Activated CD8-positive, alpha-beta memory T cell treated with anti-CD3 and anti-CD28 coated beads for 36 hours (primary cell): ENCODE data around the gene ARHGEF17. TPM values are rescaled to one million over a fixed set of nuclear protein-coding genes. Genes with fewer than 3 reads are reported as not detected.
"Not testable (repeated sequence)": the region's sequence is repeated elsewhere in the genome, so short reads cannot be mapped to it uniquely, and the experiment has no call there.

Source experiments
- CTCF ChIA-PET: fragments of 350-600 bp; sonication (Branson Sonifier 250); formaldehyde crosslinking; loops from one replicate; lab custom pipeline; 2021; ENCODE audit warnings: antibody characterized with exemption; lab: Charles Lee
- POLR2A ChIA-PET: fragments of 350-600 bp; sonication (Branson Sonifier 250); formaldehyde crosslinking; loops from one replicate; lab custom pipeline; 2021; ENCODE audit warnings: antibody characterized with exemption; lab: Charles Lee
- total RNA-seq, 2 experiments: library from RNA; stranded (reverse); gene quantifications; one replicate each; pipeline ENCODE4 v1.2.3, GENCODE V29; 2021

The ARHGEF17 gene
- total RNA-seq, 2 experiments from 2014 or later = 0.02 TPM; not detected in 1

- POLR2A ChIA-PET = no interaction called here
- CTCF ChIA-PET = no interaction called here
Observed at GRCh38 chr11:73270855-73271477, 37.1 kb upstream of the ARHGEF17 start.

DNA sequence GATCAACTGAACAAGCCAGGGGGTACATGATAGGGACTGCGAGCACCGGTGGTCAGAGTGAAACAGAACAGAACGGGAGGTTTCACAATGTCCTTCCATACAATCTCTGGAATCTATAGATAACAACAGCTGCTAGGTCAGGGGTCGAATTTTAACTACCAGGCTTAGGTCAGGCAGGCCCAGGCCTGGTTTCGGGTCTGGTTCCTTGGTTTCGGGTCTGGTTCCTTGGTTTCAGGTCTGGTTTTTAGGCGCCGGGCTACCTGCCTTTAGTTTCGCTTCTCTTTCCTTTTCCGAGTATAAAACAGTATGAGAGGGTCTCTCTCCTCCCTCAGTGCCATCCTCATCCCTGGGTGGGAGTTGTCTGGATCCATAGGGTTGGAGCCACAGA, 36.6 kb upstream of the ARHGEF17 start:
- POLR2A ChIA-PET, CTCF ChIA-PET: not testable (repeated sequence)

DNA sequence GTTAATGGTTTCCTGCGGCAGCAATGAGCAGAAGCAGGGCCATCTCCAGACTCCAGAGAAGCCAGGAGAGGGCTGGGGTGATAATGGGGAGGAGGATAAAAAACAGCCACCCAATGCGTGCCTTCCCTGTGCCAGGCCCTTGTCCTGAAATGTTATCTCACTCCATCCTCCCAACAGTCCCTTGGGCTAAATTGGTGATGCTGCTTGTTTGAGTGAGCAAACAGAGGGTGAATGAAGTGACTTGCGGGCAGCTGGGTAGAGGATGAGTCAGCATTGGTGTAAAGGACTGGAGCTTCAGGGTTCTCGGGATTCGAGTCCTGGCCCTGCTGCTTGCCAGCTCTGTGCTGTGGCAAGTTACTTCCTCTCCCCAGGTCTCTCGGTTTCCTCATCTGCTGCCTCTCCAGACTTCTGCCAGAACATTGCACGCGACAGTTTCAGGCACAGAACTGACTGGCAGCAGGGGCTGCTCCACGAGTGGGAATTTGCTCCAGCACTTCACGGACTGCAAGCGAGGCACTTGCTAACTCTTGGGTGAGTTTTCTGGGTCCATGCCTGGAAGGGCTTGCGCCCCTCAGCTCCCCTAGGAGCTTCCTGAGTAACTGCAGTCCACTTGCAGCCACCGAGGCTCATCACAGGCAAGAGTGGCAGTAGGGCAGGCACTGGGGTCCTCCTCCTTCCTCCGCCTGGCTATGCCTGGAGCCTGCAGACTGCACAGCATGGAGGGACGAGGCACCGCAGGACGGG, 36.0 kb upstream of the ARHGEF17 start, which contains the start of gene P2RY6:
Gene P2RY6, plus strand, starts transcription at position 403 of the 744 bp plus-strand sequence. CDS start 24,181 bp downstream, outside the sequence.
- CTCF ChIA-PET = interaction anchor here (0.6 to 0.7 kb wide), 2 partner anchors 28 to 108 kb away, joined by 3 read pairs; no protein-coding TSS in a partner anchor
- POLR2A ChIA-PET = no interaction called here

GRCh38 chr11:73272680-73273038, 35.4 kb upstream of the ARHGEF17 start:
- ChIA-PET CTCF (interaction anchor here (0.6 to 0.7 kb wide), 3 partner anchors 28 to 122 kb away, joined by 3 read pairs; no protein-coding TSS in a partner anchor), POLR2A (no interaction called here)

- POLR2A ChIA-PET = no interaction called here
- CTCF ChIA-PET = interaction anchor here (0.7 kb wide), 1 partner anchor 122 kb away, joined by 3 read pairs; no protein-coding TSS in a partner anchor
Observed at GRCh38 chr11:73273222-73273895, 34.7 kb upstream of the ARHGEF17 start.

DNA sequence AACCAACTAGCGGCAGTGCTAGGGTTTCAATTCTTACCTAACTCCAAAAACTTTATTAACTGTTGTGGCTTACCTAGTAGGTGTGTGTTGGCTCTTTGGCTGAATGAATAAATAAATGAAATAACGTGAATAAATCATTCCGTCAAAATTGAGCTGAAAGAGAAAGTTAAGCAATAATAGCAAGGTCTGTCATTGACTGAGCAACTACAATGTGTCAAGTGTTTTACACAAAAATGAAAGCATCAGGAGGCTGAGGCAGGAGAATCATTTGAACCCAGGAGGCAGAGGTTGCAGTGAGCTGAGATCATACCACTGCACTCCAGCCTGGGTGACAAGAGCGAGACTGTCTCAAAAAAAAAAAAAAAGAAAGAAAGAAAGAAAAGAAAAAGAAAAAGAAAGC, 33.9 kb upstream of the ARHGEF17 start:
- POLR2A ChIA-PET = not testable (repeated sequence)
- CTCF ChIA-PET = interaction anchor here (1.3 kb wide), 1 partner anchor 77 kb away, joined by 4 read pairs; no protein-coding TSS in a partner anchor

- ChIA-PET POLR2A (no interaction called here), CTCF (interaction anchor here (1.3 kb wide), 1 partner anchor 77 kb away, joined by 4 read pairs; no protein-coding TSS in a partner anchor)
Observed at GRCh38 chr11:73274722-73275380, 33.2 kb upstream of the ARHGEF17 start.

GRCh38 chr11:73275381-73275750, 32.7 kb upstream of the ARHGEF17 start:
- POLR2A ChIA-PET = no interaction called here

DNA sequence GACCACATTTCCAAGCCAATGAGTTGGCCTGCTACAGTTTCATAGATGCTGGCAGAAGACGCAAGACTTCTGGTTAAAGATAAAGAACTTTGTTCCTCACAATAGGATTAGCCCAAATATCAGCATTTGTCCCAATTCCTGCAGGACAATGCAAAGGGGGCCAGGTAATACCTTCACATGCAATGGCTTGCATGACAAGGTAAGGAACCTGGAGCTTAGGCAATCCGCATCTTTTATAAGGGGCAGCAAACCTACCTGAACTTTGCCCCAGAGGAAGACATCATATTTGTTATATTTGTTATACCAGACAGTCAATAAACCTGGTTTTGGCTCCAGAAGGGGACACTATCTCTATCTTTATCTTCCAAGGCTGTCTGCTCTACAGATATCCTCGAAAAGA, 30.6 kb upstream of the ARHGEF17 start:
- ChIA-PET CTCF (no interaction called here), POLR2A (interaction anchor here (0.5 kb wide), 1 partner anchor 421 kb away, joined by 9 read pairs; no protein-coding TSS in a partner anchor)

More at GRCh38 chr11:73275381-73275750, 32.7 kb upstream of the ARHGEF17 start:
- CTCF ChIA-PET = interaction anchor here (1.3 kb wide), 1 partner anchor 76 kb away, joined by 4 read pairs; no protein-coding TSS in a partner anchor

DNA sequence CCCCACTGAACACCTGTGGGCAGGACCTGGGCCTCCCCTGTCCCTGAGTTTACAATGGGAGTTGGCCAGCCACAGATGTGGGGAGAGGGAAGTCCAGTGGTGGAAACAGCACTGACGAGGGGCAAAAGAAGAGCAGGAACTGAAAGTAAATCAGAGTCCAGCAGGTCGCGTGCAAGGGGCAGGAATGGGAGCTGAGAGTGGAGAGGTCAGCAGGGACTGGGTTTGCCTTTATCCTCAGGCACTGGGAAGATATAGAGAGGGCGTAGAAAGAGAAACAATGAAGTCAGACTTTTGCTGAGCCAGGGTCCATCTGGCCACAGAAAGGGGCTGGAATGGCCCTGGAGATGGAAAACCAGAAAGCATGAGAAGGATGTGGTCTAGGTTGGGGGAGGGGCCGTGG, 27.4 kb upstream of the ARHGEF17 start:
- ChIA-PET POLR2A (no interaction called here), CTCF (interaction anchor here (0.5 to 1.5 kb wide), 2 partner anchors 12 to 54 kb away, joined by 3 read pairs; no protein-coding TSS in a partner anchor)

DNA sequence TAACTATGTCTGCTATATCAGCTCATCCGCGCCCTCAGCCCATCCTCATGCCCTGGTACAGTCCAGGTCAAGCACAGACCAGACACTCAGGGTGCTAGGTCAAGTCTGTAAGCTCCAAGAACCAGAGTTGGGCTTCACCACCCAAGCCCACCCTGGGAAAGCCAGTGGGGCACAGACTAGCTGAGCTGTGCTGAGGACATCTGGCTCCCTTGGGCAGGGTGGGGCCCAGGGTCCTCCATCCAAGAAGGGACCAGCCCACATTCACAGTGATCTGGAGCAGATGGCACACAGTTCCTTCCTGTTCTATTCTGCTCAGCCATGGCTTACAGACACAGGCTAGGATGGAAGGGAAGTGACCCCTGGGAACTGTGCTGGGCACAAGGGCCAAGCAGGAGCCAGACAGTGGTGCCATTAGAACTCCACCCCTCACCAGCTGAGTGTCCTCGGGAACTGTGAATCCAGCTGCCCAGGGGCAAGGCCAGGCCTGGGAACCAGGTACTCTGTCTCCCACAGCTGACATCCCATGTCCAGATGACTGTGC, 26.8 kb upstream of the ARHGEF17 start:
- ChIA-PET CTCF (interaction anchor here (1.5 kb wide), 1 partner anchor 11 kb away, joined by 3 read pairs; no protein-coding TSS in a partner anchor), POLR2A (no interaction called here)

DNA sequence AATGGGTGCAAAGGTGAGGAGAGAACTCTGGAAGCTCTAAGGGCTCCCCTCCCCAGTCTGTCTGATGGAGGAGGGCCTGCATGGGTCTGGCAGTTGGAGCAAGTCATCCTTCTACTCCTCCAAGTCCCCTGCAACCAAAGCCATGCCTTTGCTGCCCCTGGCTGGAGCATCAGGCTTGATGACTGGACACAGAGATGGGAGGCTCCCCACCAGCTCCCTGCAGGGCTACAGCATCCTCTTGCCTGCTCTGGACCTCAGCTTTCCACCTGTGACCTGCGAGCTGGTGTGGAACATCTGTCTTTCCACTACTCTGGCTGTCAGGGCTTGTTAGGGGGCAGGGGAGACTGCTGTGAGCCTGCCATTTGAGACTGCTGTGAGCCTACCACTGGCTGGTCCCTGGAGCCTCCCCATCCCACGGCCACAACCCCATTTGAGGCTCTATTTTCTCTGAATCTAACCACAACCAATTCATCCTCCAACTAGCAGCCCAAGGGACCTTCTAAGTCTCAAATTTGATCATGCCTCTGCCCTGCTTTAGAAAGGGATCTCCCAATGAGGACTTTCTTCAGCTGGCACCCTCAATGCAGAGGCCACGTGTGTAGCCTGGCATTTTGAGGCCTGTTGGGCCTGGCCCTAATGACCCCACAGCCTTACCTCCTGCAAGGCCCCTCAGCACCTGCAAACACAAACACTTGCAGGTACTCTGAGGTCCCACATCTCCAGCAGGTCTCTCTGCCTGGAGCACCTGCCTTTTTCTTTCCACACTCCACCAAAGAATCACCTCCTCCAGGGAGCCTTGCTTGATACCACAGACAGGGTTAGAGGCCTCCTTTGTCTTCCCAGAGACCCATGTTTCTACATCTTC, 26.0 kb upstream of the ARHGEF17 start:
- POLR2A ChIA-PET = no interaction called here
- CTCF ChIA-PET = interaction anchor here (2.3 kb wide), 1 partner anchor 53 kb away, joined by 5 read pairs; no protein-coding TSS in a partner anchor

GRCh38 chr11:73283276-73284000, 24.6 kb upstream of the ARHGEF17 start:
- CTCF ChIA-PET = interaction anchor here (2.3 kb wide), 1 partner anchor 52 kb away, joined by 5 read pairs; no protein-coding TSS in a partner anchor
- POLR2A ChIA-PET = no interaction called here

GRCh38 chr11:73284106-73284505, 24.0 kb upstream of the ARHGEF17 start:
- ChIA-PET POLR2A (no interaction called here), CTCF (interaction anchor here (2.3 kb wide), 1 partner anchor 51 kb away, joined by 5 read pairs; no protein-coding TSS in a partner anchor)

GRCh38 chr11:73285721-73286120, 22.4 kb upstream of the ARHGEF17 start:
- ChIA-PET CTCF (no interaction called here), POLR2A (no interaction called here)

DNA sequence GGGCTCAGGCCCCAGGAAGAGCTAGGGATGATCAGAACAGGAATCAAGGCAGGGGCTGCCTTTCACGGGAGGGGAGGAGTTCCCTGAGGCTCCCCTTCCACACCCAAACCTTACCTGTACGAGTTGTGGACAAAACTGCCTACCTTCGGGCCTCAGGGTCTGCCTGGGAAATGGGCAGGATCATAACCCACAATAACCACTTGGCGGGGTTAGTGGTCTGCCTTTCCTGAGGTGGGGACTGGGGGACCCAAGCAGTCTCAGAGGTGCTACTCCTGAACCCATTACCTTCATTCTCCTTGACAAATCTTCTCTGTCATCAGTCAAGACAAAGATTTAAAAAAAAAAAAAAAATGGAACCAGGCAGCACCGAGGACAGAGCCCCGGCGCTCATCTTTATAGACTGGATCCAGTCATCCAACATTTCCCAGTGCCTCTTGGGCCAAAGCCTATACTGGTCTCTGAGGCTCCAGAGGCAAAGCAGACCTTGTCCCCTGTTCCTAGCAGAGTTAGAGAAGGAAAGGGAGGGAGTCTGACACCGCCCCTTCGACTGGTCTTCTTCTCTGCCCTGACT, 21.8 kb upstream of the ARHGEF17 start:
- ChIA-PET CTCF (no interaction called here), POLR2A (no interaction called here)
